H1 (cell line): ENCODE measurements around the gene RHOB. TPM values are rescaled to one million over a fixed set of nuclear protein-coding genes. Genes with fewer than 3 reads are reported as not detected.

ENCODE experiments used
- CBX5 ChIP-seq: fragments of 300-800, 300-1000 bp; sonication (generic); IDR thresholded peaks from 2 replicates; pipeline ENCODE4 v1.7.1; 2016; ENCODE audit warnings: antibody characterized with exemption, low read length, low read depth
- HDAC6 ChIP-seq: IDR thresholded peaks from one replicate; pipeline ENCODE4 v1.7.1; 2012; ENCODE audit warnings: low read depth, mild to moderate bottlenecking, inconsistent platforms, low read length, moderate library complexity
- KDM4A ChIP-seq: IDR thresholded peaks from one replicate; pipeline ENCODE4 v1.7.1; 2012; ENCODE audit warnings: low read depth, mild to moderate bottlenecking, moderate library complexity, low read length, inconsistent platforms; ENCODE audit not compliant: severe bottlenecking
- SP2 ChIP-seq: IDR thresholded peaks from 2 replicates; pipeline ENCODE4 v1.6.1; 2012; ENCODE audit warnings: mild to moderate bottlenecking, low read length, inconsistent platforms
- SUZ12 ChIP-seq: fragments of 200-600 bp; sonication (generic); IDR thresholded peaks from 2 replicates; pipeline ENCODE4 v1.6.1; 2012; ENCODE audit warnings: mild to moderate bottlenecking, inconsistent platforms, low read length, moderate library complexity, mixed read lengths
- ZNF274 ChIP-seq: IDR thresholded peaks from 2 replicates; pipeline ENCODE4 v1.7.0; 2012; ENCODE audit warnings: low read length, borderline replicate concordance; ENCODE audit errors: extremely low read depth
- polyA plus RNA-seq, 7 experiments: library from polyadenylated mRNA; depleted of rRNA in 3 of 7; stranded (reverse) in 5 of 7; unstranded in 2 of 7; fragments of >200 nt in 5 of 7; fragments of 200-250 nt in 2 of 7; gene quantifications; 1 replicate in 5 of 7; 2 replicates in 1 of 7; 4 replicates in 1 of 7; pipeline versions ENCODE4 v1.2.1 to v1.2.3, GENCODE V29; 2011 to 2013; ENCODE audit warnings: missing spikeins in 2 of 7, mixed read lengths in 2 of 7
- total RNA-seq: library from RNA; stranded (reverse); fragmentation: NEBNext Ultra II Directional; extraction: Animal tissue kit (Norgen Biotek cat#: 25700); gene quantifications from 2 replicates; pipeline ENCODE4 v1.2.1, GENCODE V29; 2021

The RHOB gene
- total and polyA plus RNA-seq, 2 of the 8 experiments (the other 6 are each of a cell fraction or from before 2014, with no cell fraction given) = 9.3 to 9.5 TPM

DNA sequence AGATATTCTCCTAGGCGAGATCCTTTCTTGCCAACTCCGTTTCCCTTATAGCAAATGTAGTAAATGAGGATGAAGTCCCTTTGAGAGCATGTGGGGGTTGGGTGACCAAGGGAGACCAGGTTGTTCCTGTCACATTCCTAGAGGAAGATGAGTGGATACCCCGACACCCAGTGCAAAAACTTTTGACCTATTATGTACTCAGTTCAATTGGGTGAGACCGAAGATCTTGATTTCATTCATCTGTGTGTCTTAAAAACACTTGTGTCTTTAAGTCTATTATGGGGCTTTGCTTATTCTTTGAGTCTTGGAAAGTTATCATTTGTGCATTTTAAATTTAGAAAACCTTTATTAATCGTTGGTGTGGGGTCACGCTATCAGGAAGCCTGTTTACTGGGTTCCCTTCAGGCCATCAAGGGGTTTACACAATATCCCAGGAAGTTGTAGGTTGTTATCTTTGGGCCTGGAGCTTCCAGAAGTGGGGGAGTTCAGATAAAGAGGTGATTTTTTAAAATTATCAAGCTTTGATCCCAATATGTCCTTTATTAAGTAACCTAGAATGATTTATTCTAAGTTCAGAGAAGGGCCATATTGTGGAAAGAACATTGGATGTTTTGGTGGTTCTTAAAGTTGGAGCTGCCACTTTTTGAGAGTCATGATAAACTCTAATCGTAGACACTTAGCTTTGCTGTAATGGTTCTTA is 2.8 kb downstream of the RHOB start (continued):
- TF ChIP-seq CBX5 (no peak), SUZ12 (no peak), ZNF274 (no peak), SP2 (no peak), HDAC6 (no peak), KDM4A (no peak)
